Esophagus muscularis mucosa (tissue), 3 donors: ENCODE measurements around the gene SLC12A2.

ENCODE experiments used
- POLR2A ChIP-seq: fragments of 450-650 bp; IDR thresholded peaks from one replicate; pipeline ENCODE4 v1.6.1; 2017; ENCODE audit warnings: antibody characterized with exemption, moderate library complexity, mild to moderate bottlenecking, low read depth
- TF ChIP-seq, protein P1 (sequence below), 3 experiments: fragments of 200-600 bp in 2 of 3; fragments of 450-650 bp in 1 of 3; sonication (generic) in 2 of 3; IDR thresholded peaks; one replicate each; pipeline ENCODE4 v1.5.1; 2017 to 2019; ENCODE audit warnings: antibody characterized with exemption in 3 of 3, mild to moderate bottlenecking in 2 of 3, moderate library complexity in 1 of 3

DNA sequence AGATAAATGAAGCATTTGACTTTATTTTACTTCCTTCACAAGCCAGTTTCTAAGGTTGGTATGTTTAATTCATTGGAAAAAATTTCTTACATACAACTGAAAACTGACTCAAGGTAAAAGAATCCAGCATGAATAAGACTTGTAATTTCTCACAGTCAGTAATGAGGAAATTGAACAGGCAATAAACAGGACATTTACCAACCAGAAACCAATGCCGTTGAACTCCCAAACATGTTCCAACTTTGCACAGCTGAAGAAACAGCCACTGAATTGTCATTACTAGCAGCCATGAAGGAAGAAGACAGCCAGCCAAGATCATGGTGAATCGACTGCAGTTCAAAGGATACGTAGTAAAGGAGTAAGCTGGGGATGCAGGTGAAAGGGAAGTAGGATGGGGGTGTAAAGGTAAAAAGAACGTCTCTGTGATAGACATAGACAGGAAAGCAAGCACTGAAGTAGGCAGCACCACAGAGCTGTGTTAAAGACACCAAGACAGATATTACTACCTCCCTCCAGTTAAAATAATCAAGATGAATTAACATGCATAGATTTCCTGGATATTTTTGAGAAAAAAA, 21.3 kb upstream of the SLC12A2 start:
- no peak for TF ChIP-seq POLR2A
- TF ChIP-seq, protein P1, sequence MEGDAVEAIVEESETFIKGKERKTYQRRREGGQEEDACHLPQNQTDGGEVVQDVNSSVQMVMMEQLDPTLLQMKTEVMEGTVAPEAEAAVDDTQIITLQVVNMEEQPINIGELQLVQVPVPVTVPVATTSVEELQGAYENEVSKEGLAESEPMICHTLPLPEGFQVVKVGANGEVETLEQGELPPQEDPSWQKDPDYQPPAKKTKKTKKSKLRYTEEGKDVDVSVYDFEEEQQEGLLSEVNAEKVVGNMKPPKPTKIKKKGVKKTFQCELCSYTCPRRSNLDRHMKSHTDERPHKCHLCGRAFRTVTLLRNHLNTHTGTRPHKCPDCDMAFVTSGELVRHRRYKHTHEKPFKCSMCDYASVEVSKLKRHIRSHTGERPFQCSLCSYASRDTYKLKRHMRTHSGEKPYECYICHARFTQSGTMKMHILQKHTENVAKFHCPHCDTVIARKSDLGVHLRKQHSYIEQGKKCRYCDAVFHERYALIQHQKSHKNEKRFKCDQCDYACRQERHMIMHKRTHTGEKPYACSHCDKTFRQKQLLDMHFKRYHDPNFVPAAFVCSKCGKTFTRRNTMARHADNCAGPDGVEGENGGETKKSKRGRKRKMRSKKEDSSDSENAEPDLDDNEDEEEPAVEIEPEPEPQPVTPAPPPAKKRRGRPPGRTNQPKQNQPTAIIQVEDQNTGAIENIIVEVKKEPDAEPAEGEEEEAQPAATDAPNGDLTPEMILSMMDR (IDR thresholded peaks at IDR 0.05): no peak
